ENCODE results near the gene CRYBB3.

DNA sequence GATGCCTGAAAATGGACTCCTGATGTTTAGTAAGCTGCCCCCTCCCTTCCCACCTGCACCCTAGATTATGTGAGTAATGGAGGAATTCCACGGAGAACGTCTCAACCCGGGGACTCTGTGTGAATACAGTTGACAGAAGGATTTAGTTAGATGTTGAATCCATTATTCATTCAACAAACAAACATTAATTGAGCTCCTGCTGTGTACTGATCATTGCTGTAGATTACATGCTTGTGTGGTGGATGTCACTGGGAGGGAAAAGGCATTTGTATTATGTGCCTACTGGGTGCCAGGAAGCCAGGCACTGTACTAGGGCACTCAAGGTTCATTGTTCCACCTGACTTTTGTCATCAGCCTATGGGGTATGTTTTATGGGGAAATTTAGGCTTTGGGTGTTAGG lies 22.9 kb upstream of the CRYBB3 start:
- TF ChIP-seq POLR2A (IDR thresholded peaks at IDR 0.05; ENCODE audit: insufficient read depth in 1 of 2, low read depth in 2 of 2, low read length in 2 of 2) (no peak), ZNF644 (CRISPR knock-in tag; IDR thresholded peaks at IDR 0.05; ENCODE audit: low read depth) (no peak), MIER2 (CRISPR knock-in tag; IDR thresholded peaks at IDR 0.05) (no peak), ZNF891 (CRISPR knock-in tag; IDR thresholded peaks at IDR 0.05) (no peak), KLF9 (CRISPR knock-in tag; IDR thresholded peaks at IDR 0.05; ENCODE audit: low read depth) (no peak)
- TF ChIP-seq, protein P1, sequence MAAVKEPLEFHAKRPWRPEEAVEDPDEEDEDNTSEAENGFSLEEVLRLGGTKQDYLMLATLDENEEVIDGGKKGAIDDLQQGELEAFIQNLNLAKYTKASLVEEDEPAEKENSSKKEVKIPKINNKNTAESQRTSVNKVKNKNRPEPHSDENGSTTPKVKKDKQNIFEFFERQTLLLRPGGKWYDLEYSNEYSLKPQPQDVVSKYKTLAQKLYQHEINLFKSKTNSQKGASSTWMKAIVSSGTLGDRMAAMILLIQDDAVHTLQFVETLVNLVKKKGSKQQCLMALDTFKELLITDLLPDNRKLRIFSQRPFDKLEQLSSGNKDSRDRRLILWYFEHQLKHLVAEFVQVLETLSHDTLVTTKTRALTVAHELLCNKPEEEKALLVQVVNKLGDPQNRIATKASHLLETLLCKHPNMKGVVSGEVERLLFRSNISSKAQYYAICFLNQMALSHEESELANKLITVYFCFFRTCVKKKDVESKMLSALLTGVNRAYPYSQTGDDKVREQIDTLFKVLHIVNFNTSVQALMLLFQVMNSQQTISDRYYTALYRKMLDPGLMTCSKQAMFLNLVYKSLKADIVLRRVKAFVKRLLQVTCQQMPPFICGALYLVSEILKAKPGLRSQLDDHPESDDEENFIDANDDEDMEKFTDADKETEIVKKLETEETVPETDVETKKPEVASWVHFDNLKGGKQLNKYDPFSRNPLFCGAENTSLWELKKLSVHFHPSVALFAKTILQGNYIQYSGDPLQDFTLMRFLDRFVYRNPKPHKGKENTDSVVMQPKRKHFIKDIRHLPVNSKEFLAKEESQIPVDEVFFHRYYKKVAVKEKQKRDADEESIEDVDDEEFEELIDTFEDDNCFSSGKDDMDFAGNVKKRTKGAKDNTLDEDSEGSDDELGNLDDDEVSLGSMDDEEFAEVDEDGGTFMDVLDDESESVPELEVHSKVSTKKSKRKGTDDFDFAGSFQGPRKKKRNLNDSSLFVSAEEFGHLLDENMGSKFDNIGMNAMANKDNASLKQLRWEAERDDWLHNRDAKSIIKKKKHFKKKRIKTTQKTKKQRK (IDR thresholded peaks at IDR 0.05; ENCODE audit: low read length) = no peak

All from HepG2 (cell line).